Measurements from ENCODE around the gene MTMR3.

GRCh38 chr22:30023099-30023660 lies 140.2 kb downstream of the MTMR3 start:
- TF ChIP-seq EZH2 (IDR thresholded peaks at IDR 0.05; ENCODE audit: borderline replicate concordance, low read length), result no peak
- no peak for TF ChIP-seq CTCF (conservative IDR thresholded peaks at IDR 0.05 in 1 of 2, IDR thresholded peaks at IDR 0.05 in 1 of 2; ENCODE audit: extremely low read depth in 1 of 2, insufficient read depth in 1 of 2, low read depth in 1 of 2, low read length in 2 of 2)
